HepG2 (cell line): ENCODE results near the gene ST8SIA4. TPM values are rescaled to one million over a fixed set of nuclear protein-coding genes. Genes with fewer than 3 reads are reported as not detected.

Experiments used
- ZBTB20 ChIP-seq: sonication (generic); formaldehyde crosslinking; IDR thresholded peaks from 2 replicates; pipeline ENCODE4 v1.8.1; 2023; ENCODE audit warnings: missing genetic modification reagents, low read depth, mild to moderate bottlenecking, borderline replicate concordance
- ZNF788 ChIP-seq: sonication (generic); formaldehyde crosslinking; IDR thresholded peaks from 2 replicates; pipeline ENCODE4 v1.5.0; 2020; ENCODE audit warnings: mild to moderate bottlenecking, missing genetic modification reagents, borderline replicate concordance
- polyA plus RNA-seq, 8 experiments: library from polyadenylated mRNA; depleted of rRNA in 3 of 8; stranded (reverse) in 7 of 8; unstranded in 1 of 8; fragments of >200 nt; fragmentation: Illumina TruSeq in 4 of 8; extraction: Trizol in 4 of 8; gene quantifications; 2 replicates each; pipeline versions ENCODE4 v1.2.1 to v1.2.3, GENCODE V29; 2011 to 2016; ENCODE audit warnings: low read depth in 4 of 8, missing spikeins in 1 of 8, mixed read lengths in 1 of 8; ENCODE audit not compliant: insufficient read depth in 1 of 8
- total RNA-seq, 5 experiments: library from RNA; depleted of rRNA; stranded (reverse); fragments of >200 nt; fragmentation: Illumina TruSeq; extraction: Trizol; gene quantifications; 2 replicates each; pipeline ENCODE4 v1.2.3, GENCODE V29; 2016; ENCODE audit warnings: low read depth in 1 of 5
- TF ChIP-seq, protein P1 (sequence below): sonication (generic); formaldehyde crosslinking; conservative IDR thresholded peaks from 2 replicates; pipeline ENCODE4 v1.8.0; 2022; ENCODE audit warnings: mild to moderate bottlenecking, moderate library complexity, missing genetic modification reagents
- TF ChIP-seq, protein P2 (sequence below): IDR thresholded peaks from 2 replicates; pipeline ENCODE4 v1.6.1; 2016; ENCODE audit warnings: mild to moderate bottlenecking
- TF ChIP-seq, protein P3 (sequence below): sonication (generic); formaldehyde crosslinking; IDR thresholded peaks from one replicate; pipeline ENCODE4 v1.5.1; 2020; ENCODE audit warnings: mild to moderate bottlenecking, missing genetic modification reagents; ENCODE audit errors: not compliant biosample characterization
- TF ChIP-seq, protein P4 (sequence below): sonication (generic); formaldehyde crosslinking; IDR thresholded peaks from 2 replicates; pipeline ENCODE4 v1.8.0; 2022; ENCODE audit warnings: mild to moderate bottlenecking, missing genetic modification reagents, borderline replicate concordance

The ST8SIA4 gene
- total and polyA plus RNA-seq, 2 of the 13 experiments (the other 11 are each of a cell fraction or from before 2014, with no cell fraction given), result not detected

DNA sequence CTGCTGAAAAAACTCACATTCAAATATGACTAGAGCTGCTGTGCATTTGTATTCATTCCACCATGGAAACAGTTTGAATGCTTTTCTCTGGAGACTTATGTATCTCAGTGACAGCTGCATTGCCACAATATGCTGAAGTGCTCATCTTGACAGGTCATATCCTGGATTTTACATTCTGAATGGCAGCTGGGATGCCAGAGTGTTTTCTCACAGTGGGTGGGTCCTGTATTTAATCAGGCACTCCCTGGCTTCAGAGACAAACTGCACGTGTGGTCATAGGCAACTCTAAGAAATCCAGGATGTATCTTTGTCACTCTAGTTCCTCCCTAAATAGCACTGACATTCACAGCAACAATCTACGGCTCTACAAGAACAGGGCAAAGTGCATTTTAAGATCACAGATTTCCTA, 75.6 kb downstream of the ST8SIA4 start (continued):
- TF ChIP-seq, protein P1, sequence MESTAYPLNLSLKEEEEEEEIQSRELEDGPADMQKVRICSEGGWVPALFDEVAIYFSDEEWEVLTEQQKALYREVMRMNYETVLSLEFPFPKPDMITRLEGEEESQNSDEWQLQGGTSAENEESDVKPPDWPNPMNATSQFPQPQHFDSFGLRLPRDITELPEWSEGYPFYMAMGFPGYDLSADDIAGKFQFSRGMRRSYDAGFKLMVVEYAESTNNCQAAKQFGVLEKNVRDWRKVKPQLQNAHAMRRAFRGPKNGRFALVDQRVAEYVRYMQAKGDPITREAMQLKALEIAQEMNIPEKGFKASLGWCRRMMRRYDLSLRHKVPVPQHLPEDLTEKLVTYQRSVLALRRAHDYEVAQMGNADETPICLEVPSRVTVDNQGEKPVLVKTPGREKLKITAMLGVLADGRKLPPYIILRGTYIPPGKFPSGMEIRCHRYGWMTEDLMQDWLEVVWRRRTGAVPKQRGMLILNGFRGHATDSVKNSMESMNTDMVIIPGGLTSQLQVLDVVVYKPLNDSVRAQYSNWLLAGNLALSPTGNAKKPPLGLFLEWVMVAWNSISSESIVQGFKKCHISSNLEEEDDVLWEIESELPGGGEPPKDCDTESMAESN (CRISPR knock-in tag), result no peak
- TF ChIP-seq, protein P2, sequence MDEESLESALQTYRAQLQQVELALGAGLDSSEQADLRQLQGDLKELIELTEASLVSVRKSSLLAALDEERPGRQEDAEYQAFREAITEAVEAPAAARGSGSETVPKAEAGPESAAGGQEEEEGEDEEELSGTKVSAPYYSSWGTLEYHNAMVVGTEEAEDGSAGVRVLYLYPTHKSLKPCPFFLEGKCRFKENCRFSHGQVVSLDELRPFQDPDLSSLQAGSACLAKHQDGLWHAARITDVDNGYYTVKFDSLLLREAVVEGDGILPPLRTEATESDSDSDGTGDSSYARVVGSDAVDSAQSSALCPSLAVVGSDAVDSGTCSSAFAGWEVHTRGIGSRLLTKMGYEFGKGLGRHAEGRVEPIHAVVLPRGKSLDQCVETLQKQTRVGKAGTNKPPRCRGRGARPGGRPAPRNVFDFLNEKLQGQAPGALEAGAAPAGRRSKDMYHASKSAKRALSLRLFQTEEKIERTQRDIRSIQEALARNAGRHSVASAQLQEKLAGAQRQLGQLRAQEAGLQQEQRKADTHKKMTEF (CRISPR knock-in tag), result no peak
- TF ChIP-seq, protein P3, sequence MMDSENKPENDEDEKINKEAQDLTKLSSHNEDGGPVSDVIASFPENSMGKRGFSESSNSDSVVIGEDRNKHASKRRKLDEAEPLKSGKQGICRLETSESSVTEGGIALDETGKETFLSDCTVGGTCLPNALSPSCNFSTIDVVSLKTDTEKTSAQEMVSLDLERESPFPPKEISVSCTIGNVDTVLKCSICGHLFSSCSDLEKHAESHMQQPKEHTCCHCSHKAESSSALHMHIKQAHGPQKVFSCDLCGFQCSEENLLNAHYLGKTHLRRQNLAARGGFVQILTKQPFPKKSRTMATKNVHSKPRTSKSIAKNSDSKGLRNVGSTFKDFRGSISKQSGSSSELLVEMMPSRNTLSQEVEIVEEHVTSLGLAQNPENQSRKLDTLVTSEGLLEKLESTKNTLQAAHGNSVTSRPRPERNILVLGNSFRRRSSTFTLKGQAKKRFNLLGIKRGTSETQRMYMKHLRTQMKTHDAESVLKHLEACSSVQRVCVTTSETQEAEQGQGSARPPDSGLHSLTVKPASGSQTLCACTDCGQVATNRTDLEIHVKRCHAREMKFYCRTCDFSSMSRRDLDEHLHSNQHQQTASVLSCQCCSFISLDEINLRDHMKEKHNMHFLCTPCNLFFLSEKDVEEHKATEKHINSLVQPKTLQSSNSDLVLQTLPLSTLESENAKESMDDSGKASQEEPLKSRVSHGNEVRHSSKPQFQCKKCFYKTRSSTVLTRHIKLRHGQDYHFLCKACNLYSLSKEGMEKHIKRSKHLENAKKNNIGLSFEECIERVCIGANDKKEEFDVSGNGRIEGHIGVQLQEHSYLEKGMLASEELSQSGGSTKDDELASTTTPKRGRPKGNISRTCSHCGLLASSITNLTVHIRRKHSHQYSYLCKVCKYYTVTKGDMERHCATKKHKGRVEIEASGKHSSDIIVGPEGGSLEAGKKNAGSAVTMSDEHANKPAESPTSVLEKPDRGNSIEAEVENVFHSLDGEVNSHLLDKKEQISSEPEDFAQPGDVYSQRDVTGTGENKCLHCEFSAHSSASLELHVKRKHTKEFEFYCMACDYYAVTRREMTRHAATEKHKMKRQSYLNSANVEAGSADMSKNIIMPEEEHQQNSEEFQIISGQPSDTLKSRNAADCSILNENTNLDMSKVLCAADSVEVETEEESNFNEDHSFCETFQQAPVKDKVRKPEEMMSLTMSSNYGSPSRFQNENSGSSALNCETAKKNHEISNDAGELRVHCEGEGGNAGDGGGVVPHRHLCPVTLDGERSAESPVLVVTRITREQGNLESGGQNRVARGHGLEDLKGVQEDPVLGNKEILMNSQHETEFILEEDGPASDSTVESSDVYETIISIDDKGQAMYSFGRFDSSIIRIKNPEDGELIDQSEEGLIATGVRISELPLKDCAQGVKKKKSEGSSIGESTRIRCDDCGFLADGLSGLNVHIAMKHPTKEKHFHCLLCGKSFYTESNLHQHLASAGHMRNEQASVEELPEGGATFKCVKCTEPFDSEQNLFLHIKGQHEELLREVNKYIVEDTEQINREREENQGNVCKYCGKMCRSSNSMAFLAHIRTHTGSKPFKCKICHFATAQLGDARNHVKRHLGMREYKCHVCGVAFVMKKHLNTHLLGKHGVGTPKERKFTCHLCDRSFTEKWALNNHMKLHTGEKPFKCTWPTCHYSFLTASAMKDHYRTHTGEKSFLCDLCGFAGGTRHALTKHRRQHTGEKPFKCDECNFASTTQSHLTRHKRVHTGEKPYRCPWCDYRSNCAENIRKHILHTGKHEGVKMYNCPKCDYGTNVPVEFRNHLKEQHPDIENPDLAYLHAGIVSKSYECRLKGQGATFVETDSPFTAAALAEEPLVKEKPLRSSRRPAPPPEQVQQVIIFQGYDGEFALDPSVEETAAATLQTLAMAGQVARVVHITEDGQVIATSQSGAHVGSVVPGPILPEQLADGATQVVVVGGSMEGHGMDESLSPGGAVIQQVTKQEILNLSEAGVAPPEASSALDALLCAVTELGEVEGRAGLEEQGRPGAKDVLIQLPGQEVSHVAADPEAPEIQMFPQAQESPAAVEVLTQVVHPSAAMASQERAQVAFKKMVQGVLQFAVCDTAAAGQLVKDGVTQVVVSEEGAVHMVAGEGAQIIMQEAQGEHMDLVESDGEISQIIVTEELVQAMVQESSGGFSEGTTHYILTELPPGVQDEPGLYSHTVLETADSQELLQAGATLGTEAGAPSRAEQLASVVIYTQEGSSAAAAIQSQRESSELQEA, result no peak
- no peak for TF ChIP-seq ZBTB20 (CRISPR knock-in tag)
- TF ChIP-seq ZNF788 (CRISPR knock-in tag), result no peak
- TF ChIP-seq, protein P4, sequence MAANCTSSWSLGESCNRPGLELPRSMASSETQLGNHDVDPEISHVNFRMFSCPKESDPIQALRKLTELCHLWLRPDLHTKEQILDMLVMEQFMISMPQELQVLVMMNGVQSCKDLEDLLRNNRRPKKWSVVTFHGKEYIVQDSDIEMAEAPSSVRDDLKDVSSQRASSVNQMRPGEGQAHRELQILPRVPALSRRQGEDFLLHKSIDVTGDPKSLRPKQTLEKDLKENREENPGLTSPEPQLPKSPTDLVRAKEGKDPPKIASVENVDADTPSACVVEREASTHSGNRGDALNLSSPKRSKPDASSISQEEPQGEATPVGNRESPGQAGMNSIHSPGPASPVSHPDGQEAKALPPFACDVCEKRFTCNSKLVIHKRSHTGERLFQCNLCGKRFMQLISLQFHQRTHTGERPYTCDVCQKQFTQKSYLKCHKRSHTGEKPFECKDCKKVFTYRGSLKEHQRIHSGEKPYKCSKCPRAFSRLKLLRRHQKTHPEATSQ, result no peak
